ENCODE results near the gene MNT. TPM values are rescaled to one million over a fixed set of nuclear protein-coding genes. Genes with fewer than 3 reads are reported as not detected.

The MNT gene
- total and polyA plus RNA-seq, 2 of the 8 experiments (the other 6 are each of a cell fraction or from before 2014, with no cell fraction given), result 5.0 to 17.3 TPM

- Histone ChIP-seq H3K14ac (ENCODE audit: insufficient read length) (no peak overlapping the region), H3K27ac (ENCODE audit: low read depth, low read length) (no peak overlapping the region), H2AFZ (ENCODE audit: low read length) (no peak overlapping the region), H3K18ac (ENCODE audit: extremely low read depth, low read length) (no peak overlapping the region), H3K23me2 (ENCODE audit: low read depth, low read length) (no peaks in the 10 kb centered on the region), H3K27me3 (replicated peaks in 1 of 4; ENCODE audit: control insufficient read depth in 3 of 4, extremely low read depth in 1 of 4, insufficient read depth in 3 of 4, low read length in 3 of 4) (no peaks in the 10 kb centered on the region), H3K9ac (replicated peaks in 1 of 4; ENCODE audit: extremely low read depth in 1 of 4, low read depth in 3 of 4, low read length in 3 of 4) (no peak overlapping the region), H4K91ac (replicated peaks; ENCODE audit: insufficient read length, low read length) (no peak overlapping the region), H3K36me3 (ENCODE audit: control insufficient read depth in 2 of 4, insufficient read depth in 4 of 4, low read length in 3 of 4) (peaks cover 6 to 36% (median 17%) of the 10 kb centered on the region in 4 experiments; a peak in 7 of 8 replicates), H3K4me3 (ENCODE audit: extremely low read depth in 1 of 4, insufficient read depth in 2 of 4, low read depth in 3 of 4, low read length in 4 of 4) (no peak overlapping the region), H2BK15ac (ENCODE audit: low read length) (no peak overlapping the region), H3K9me3 (ENCODE audit: insufficient read depth in 2 of 2, low read depth in 1 of 2, low read length in 1 of 2) (no peaks in the 10 kb centered on the region), H4K5ac (ENCODE audit: insufficient read length, low read depth, low read length) (no peak overlapping the region), H3K79me1 (ENCODE audit: low read depth, low read length) (peaks cover 3% of the 10 kb centered on the region; the same call in 1 of the 2 replicates), H2AK5ac (ENCODE audit: low read depth, low read length) (no peak overlapping the region), H2BK120ac (replicated peaks; ENCODE audit: low read depth, low read length) (no peak overlapping the region), H2BK20ac (ENCODE audit: low read length) (no peak overlapping the region), H2BK5ac (ENCODE audit: low read depth, low read length) (no peak overlapping the region), H4K20me1 (replicated peaks in 1 of 2; ENCODE audit: control insufficient read depth in 1 of 2, insufficient read depth in 2 of 2, low read length in 2 of 2) (peaks cover 0 to 1% of the 10 kb centered on the region in 2 experiments), H3K23ac (ENCODE audit: insufficient read length) (no peak overlapping the region), H2BK12ac (ENCODE audit: low read depth, low read length) (no peak overlapping the region), H3K56ac (replicated peaks; ENCODE audit: insufficient read length, low read depth, low read length) (no peak overlapping the region), H3K4ac (replicated peaks; ENCODE audit: insufficient read length, low read depth, low read length) (no peak overlapping the region), H3K4me1 (replicated peaks in 1 of 4; ENCODE audit: control insufficient read depth in 3 of 4, insufficient read depth in 4 of 4, low read length in 3 of 4) (peaks cover 3 to 15% (median 10%) of the 10 kb centered on the region in 4 experiments), H3K4me2 (ENCODE audit: insufficient read depth in 1 of 2, low read depth in 2 of 2, low read length in 2 of 2) (no peak overlapping the region), H3K79me2 (ENCODE audit: control insufficient read depth in 1 of 2, insufficient read depth in 2 of 2, low read length in 2 of 2) (peaks cover 0 to 6% of the 10 kb centered on the region in 2 experiments; a peak in 1 of 4 replicates), H4K8ac (ENCODE audit: extremely low read depth, insufficient read depth, low read length) (peak overlapping the region; percentile 4; the same call in 1 of the 2 replicates)
- FAIRE-seq (no peak), DNase-seq (ENCODE audit: low read depth in 1 of 2, low spot score in 2 of 2) (no peak)
- ChIA-PET CTCF (ENCODE audit: partially characterized antibody) (interaction anchor here (1.0 to 1.5 kb wide), 2 partner anchors 10 to 13 kb away, joined by 3 to 4 read pairs; no protein-coding TSS in a partner anchor), POLR2A (ENCODE audit: partially characterized antibody) (interaction anchor here (0.5 to 0.6 kb wide), 3 partner anchors 27 to 73 kb away, joined by 3 to 4 read pairs (median 3); partner anchors contain the start of gene METTL16)
- 93% methylated on average over 6 of the region's 6 CpGs; no CpG with 5 or more reads in 1 of the 2 experiments for WGBS, 2 experiments (ENCODE audit: extremely low coverage in 1 of 2, insufficient coverage in 1 of 2, insufficient read length in 1 of 2, insufficient replicate concordance in 2 of 2, low coverage in 1 of 2, low lambda C conversion rate in 2 of 2, missing lambda C conversion rate in 1 of 2)
- TF ChIP-seq JUN (IDR thresholded peaks at IDR 0.05; ENCODE audit: low read depth, low read length) (no peak), YY1 (IDR thresholded peaks at IDR 0.05; ENCODE audit: low read depth, low read length) (no peak), CEBPB (IDR thresholded peaks at IDR 0.05; ENCODE audit: low read depth, low read length) (no peak), ASH2L (IDR thresholded peaks at IDR 0.05; ENCODE audit: low read length) (no peak), SIRT6 (IDR thresholded peaks at IDR 0.05; ENCODE audit: low read length) (no peak), MAFK (IDR thresholded peaks at IDR 0.05; ENCODE audit: low read depth, low read length) (no peak), CBX5 (IDR thresholded peaks at IDR 0.05; ENCODE audit: low read depth, low read length) (no peak), SAP30 (IDR thresholded peaks at IDR 0.05; ENCODE audit: insufficient read depth, insufficient replicate concordance, low read length) (no peak), ZNF274 (IDR thresholded peaks at IDR 0.05; ENCODE audit: borderline replicate concordance, extremely low read depth, low read length) (no peak), BRCA1 (IDR thresholded peaks at IDR 0.05; ENCODE audit: low read depth, low read length) (no peak), POU5F1 (IDR thresholded peaks at IDR 0.05; ENCODE audit: low read depth, low read length) (no peak), USF2 (IDR thresholded peaks at IDR 0.05; ENCODE audit: low read length) (no peak), JUND (IDR thresholded peaks at IDR 0.05; ENCODE audit: low read length) (no peak), CREB1 (IDR thresholded peaks at IDR 0.05) (no peak)
Observed at GRCh38 chr17:2438823-2439222, 38.0 kb upstream of the MNT start.
